GM18858 (cell line): ENCODE data around the gene NIPAL1.

Experiments
- ATAC-seq: cut with Tn5 transposase; IDR thresholded peaks from one replicate; pipeline ENCODE4 v1.9.1; 2021; ENCODE audit not compliant: unreplicated experiment

Gene NIPAL1

DNA sequence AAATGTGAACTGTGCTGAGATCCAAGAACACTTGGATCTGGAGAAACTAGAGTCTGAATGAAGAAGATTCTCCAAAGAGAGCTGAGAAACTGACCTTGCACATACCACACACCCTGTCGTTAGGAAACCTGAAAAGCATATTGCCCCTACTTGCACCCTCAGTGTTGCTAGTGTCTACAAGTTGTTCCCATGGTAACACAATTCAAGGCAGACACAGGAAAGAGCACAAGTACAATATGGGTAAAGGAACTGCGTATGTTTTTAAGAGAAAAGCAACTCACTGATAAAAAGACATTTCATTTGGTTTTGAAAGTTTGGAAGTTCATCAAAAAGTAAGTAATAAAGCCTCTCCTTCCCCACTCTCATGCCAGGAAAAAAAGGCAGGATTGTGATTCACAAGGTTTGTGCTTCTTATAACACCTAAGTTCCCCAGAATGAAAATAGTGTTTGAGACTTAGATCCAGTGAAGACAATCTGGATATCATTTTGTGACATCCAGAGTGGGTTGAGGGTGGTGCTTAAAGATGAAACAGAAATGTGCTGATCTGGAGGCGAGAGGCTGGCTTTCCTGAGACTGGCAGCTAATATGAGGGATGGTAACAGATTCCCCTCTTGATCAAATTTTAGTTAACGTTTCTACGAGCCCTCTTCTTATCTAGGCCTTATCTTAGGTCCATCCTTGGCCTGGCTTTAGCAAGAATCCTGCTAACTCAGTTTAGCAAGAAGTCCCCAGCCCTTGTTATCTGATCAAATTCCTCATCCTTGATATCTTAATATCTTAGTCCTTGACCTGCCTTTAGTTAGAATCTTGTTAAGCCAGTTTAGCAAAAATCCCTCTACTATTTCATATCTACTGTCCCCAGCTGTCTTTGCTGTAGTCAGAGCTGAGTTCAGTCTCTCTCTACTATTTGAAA lies 42.3 kb downstream of the NIPAL1 start:
- no peak for ATAC-seq

DNA sequence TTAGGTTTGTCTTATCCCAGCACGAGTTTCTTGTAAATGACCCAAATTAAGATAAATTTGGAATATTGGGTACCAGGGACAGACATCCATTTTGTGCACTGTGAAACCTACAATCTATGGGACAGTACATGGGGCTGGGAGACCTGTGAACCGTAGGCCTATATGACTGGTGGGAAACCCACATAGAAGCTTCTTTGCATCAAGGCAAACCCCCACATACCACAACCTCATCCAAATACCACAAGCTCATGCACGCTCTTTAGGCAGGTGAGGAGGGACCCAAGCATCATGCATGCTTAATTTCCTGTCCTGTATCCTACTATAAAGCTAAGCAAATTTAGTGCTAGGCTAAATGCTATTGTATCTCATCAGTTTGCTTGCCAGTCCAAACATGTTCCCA lies 47.8 kb downstream of the NIPAL1 start:
- peak; percentile 48 for ATAC-seq

DNA sequence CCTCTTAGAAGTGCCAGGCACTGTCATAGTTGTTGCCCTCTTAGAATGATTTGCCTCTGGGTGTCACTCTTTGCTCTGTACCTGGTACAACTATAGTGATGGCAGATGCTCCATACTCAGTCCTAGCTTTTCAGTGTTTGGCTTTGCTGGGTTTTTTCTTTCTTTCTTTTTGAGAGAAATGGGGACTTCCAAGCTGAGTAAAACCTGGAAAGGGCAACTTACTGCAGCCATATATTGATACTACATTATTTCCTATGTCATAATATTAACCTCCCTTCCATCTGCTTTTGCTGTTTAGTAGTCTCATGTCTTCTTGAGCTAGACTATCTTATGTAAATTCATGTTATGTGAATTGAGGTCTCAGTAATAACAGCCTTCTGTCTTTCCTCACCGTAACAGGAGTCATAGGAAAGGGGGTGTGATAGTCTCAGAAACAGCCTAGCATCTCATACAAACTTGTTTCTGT lies 49.0 kb downstream of the NIPAL1 start:
- ATAC-seq: peak; percentile 65

- no peak for ATAC-seq
These were observed 51.0 kb downstream of the NIPAL1 start for GRCh38 chr4:48067536-48067935.

DNA sequence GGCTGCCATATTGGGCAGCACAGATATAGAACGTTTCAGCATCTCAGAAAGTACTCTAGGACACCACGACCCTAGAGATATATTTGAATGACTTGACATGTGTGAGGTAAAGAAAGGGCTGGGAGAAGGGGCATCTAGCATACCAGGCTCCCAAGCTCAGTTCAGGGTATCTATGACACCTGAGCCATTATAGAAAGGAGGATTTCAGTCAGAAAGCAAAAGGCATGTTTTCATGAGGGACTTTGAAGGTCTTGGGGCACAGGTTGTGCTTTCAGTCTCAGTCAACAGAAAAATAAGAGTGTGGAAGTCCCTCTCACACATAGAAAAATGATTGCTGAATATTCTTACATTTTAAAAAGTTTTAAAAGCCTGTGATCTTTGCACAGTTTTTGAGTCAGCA lies 51.6 kb downstream of the NIPAL1 start:
- ATAC-seq: no peak

DNA sequence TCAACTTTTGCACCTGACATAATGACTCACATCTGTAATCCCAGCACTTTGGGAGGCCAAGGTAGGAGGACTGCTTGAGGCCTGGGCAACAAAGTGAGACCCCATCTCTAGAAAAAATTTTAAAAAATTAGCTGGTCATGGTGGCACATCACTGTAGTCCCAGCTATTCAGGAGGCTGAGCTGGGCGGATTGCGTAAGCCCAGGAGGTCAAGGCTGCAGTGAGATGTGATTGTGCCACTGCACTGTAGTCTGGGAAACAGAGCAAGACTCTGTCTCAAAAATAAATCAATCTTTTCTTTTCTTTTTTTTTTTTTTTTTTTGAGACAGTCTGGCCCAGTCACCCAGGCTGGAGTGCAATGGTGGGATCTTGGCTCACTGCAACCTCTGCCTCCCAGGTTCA lies 52.5 kb downstream of the NIPAL1 start:
- ATAC-seq: no peak

DNA sequence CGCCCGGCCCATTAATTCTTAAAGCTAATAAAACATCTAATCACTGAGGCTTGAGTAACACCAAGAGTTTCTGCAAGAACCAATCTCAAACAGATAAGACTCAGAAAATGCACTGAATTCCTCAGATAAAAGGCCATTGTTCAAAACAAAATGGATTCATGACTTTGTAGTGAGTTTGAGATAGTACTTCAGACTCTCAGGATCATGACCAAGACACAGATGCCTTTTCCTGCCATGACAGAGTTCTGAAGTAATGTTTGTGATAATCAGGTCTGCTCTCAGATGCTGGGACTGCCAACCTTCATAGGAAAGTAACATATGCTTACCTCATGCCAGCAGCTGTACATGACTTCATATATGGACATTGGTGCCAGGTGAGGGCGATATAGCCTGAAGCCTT lies 54.6 kb downstream of the NIPAL1 start:
- ATAC-seq: no peak

GRCh38 chr4:48073567-48074103 lies 57.1 kb downstream of the NIPAL1 start:
- no peak for ATAC-seq

DNA sequence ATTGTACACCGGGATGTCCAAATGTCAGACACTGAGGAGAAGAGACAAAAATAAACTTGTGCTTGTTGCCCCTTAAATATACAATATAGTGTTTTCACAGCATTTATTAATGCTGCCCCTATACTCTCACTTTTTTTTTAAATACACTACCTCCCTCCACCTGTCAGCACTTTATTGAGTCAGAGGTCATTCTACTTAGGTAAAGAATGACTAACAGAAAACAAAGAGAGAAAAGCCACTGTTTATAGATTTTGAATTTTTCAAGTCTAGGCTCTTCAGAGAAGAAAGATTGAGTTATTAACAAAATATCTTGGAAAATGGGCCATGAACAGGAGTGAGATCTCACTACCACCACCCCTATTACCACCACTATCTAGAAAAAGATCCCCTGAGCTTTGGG lies 58.1 kb downstream of the NIPAL1 start:
- ATAC-seq: no peak

GRCh38 chr4:48078425-48078824 lies 61.9 kb downstream of the NIPAL1 start:
- no peak for ATAC-seq

- no peak for ATAC-seq
These were observed 62.5 kb downstream of the NIPAL1 start for GRCh38 chr4:48078862-48079655.

GRCh38 chr4:48079972-48080391 lies 63.4 kb downstream of the NIPAL1 start:
- no peak for ATAC-seq

DNA sequence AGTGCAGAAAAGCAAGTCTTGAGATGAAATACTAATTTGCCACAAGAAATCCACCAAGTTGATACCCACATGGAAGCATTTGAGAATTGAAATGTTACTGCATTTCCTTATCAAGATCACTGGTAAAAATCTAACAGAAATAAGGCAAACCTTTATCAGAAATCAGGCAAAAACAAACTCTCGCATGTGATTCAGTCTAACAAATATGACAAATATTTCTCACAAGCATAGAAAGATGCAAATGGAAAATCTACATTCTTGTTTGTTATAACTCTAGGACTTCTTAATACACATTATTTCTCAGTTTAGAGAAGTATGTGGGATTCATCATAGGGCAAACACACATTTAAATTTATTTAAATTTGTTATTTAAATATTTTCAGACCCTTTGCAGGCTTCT lies 64.6 kb downstream of the NIPAL1 start:
- ATAC-seq: no peak

DNA sequence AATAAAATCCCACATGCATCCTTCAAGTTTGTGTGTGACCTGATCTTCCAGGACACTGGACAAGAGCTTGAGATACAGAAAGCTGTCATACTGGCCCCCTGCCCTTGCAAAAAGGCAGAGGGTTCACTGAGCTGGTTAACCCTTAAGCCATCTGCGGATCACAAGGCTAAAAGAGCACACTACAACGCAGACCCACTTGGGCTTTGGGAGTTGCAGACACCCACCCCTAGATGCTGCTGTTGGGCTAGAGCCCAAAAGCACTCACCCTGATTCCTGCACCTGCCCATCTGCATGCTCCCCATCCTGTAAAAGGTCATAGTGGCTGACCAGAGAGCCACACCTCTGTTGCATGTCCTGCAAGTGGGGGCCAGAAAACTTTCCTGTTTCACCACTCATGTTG lies 66.4 kb downstream of the NIPAL1 start:
- ATAC-seq: no peak

DNA sequence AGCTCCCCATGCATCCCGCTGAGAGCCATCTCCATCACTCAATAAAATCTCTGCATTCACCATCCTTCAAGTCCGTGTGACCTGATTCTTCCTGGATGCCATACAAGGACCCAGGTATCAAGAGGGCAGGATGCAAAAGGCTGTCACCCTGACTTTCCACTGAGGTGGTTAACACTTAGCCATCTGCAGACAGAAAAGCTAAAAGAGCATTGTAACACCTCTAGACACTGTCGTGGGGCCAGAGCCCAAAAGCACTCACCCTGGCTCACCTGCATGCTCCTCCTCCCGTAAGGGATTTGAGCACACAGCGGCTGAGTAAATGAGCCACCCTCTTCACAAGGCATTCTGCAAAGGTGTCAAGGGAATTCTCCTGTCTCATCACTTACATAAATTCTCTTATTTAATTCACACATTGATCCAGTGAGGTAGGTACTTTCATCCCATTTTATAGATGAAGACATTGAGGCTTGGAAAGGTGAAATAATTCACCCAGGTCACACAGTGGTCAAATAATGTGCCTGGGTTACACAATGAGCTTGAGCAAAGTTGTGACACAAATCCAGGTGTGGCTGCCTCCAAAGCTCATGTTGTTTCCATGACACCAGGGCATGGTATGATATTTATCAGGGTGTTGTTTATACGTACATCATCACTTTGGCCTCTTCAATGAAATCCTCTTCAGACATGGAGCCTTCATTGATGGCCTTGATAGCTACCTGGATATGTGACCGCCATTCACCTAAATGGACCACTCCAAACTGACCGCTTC lies 69.4 kb downstream of the NIPAL1 start:
- no peak for ATAC-seq
